Transverse colon (tissue), 4 donors: ENCODE results near the gene DTWD2. TPM values are rescaled to one million over a fixed set of nuclear protein-coding genes. Genes with fewer than 3 reads are reported as not detected.

Experiments
- DNase-seq: peaks from one replicate; pipeline ENCODE4 v3.0.0-alpha.2; 2019
- H3K27ac ChIP-seq, 4 donors: fragments of 200-600 bp; sonication (generic); 2 replicates each; pipeline ENCODE4 v1.5.1; 2016 to 2018; ENCODE audit warnings: inconsistent platforms in 4 of 4
- H3K27me3 ChIP-seq: fragments of 200-600 bp; sonication (generic); 2 replicates; pipeline ENCODE4 v1.5.1; 2017; ENCODE audit warnings: inconsistent platforms
- H3K36me3 ChIP-seq, 4 donors: fragments of 200-600 bp; sonication (generic); 2 replicates each; pipeline ENCODE4 v1.5.1; 2017 to 2019; ENCODE audit warnings: inconsistent platforms in 4 of 4
- H3K4me1 ChIP-seq, 4 donors: fragments of 200-600 bp; sonication (generic); 2 replicates each; pipeline ENCODE4 v1.5.1; 2017 to 2020; ENCODE audit warnings: inconsistent platforms in 4 of 4
- H3K4me3 ChIP-seq, 4 donors: fragments of 200-600 bp; sonication (generic); 1 replicate in 1 of 4; 2 replicates in 3 of 4; pipeline versions ENCODE4 v1.5.1 to v1.6.1; 2017 to 2019; ENCODE audit warnings: inconsistent platforms in 4 of 4
- H3K9me3 ChIP-seq, 2 donors: fragments of 200-600 bp; sonication (generic); 2 replicates each; pipeline ENCODE4 v1.5.1; 2017 to 2019; ENCODE audit warnings: inconsistent platforms in 2 of 2
- EP300 ChIP-seq: sonication (generic); formaldehyde crosslinking; IDR thresholded peaks from one replicate; pipeline ENCODE4 v1.6.1; 2017; ENCODE audit warnings: antibody characterized with exemption, low read depth
- POLR2A ChIP-seq: fragments of 450-650 bp; IDR thresholded peaks from one replicate; pipeline ENCODE4 v1.6.1; 2016; ENCODE audit warnings: antibody characterized with exemption, mild to moderate bottlenecking, moderate library complexity
- POLR2AphosphoS5 ChIP-seq, 3 donors: sonication (generic); formaldehyde crosslinking; IDR thresholded peaks; one replicate each; pipeline ENCODE4 v1.6.1; 2016; ENCODE audit warnings: antibody characterized with exemption in 3 of 3
- WGBS, 2 donors: methylation state at CpG; one replicate each; pipeline ENCODE4 v1.1.5; 2018; ENCODE audit warnings: low coverage in 1 of 2; 5-methylcytosine and 5-hydroxymethylcytosine counted together
- in situ Hi-C, 4 donors: fragments of 200-750 bp; cut with MboI; loops; one replicate each; pipeline versions ENCODE4 v1.15.0 to v1.15.1; 2017; ENCODE audit warnings: low sequenced_read_pairs in 3 of 4, low pct_ligation_motif_present in 1 of 4, low pct_unique_long_range_greater_than_20kb in 1 of 4
- intact Hi-C: fragments of 100-400 bp; cut with DNase I; formaldehyde crosslinking; loops from one replicate; pipeline ENCODE4 v1.15.1; 2023; ENCODE audit warnings: low total_unique reads
- total RNA-seq, 4 donors: library from RNA; depleted of rRNA; stranded (reverse); fragments of >200 nt; gene quantifications; one replicate each; pipeline ENCODE4 v1.1.0, GENCODE V29; 2016
- TF ChIP-seq, protein P1 (sequence below), 5 experiments: fragments of 200-600 bp in 3 of 5; fragments of 450-650 bp in 2 of 5; sonication (generic) in 3 of 5; IDR thresholded peaks; 1 replicate in 2 of 5; 2 replicates in 3 of 5; pipeline ENCODE4 v1.5.1; 2016 to 2017; ENCODE audit warnings: antibody characterized with exemption in 5 of 5, inconsistent platforms in 3 of 5, mild to moderate bottlenecking in 2 of 5, moderate library complexity in 1 of 5

Gene DTWD2
- total RNA-seq, 4 donors from 2014 or later = 13.1 to 34.0 (median 23.0) TPM

DNA sequence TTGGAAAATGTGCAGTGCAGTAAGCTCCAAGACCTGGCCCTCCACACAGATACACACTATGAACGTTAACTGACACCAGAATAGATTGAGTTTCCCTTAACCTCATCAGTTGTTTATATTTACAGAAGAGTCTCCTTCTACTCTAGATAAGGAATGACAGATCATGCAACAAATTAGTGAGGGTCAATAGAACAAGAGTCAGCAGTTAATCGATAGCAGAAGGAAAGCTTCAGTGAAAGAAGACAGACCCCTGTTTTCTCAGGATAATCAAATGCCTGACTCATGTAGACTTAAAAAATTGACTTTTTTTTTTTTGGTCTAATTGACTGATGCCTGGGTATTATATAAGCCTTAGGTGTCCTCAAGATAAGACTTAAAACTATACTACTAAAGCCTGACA lies 179.9 kb downstream of the DTWD2 start:
- in situ Hi-C loops = no loop called here
- H3K4me1 ChIP-seq = no peaks in the 10 kb centered on the region
- no peaks in the 10 kb centered on the region for H3K27me3 ChIP-seq
- intact Hi-C loops = no loop called here
- 65 to 69% methylated on average over 2 of the region's 2 CpGs for WGBS, 2 donors
- no peak for DNase-seq
- TF ChIP-seq, protein P1, sequence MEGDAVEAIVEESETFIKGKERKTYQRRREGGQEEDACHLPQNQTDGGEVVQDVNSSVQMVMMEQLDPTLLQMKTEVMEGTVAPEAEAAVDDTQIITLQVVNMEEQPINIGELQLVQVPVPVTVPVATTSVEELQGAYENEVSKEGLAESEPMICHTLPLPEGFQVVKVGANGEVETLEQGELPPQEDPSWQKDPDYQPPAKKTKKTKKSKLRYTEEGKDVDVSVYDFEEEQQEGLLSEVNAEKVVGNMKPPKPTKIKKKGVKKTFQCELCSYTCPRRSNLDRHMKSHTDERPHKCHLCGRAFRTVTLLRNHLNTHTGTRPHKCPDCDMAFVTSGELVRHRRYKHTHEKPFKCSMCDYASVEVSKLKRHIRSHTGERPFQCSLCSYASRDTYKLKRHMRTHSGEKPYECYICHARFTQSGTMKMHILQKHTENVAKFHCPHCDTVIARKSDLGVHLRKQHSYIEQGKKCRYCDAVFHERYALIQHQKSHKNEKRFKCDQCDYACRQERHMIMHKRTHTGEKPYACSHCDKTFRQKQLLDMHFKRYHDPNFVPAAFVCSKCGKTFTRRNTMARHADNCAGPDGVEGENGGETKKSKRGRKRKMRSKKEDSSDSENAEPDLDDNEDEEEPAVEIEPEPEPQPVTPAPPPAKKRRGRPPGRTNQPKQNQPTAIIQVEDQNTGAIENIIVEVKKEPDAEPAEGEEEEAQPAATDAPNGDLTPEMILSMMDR (IDR thresholded peaks at IDR 0.05) = no peak
- TF ChIP-seq EP300 (no peak), POLR2AphosphoS5 (IDR thresholded peaks at IDR 0.05) (no peak), POLR2A (no peak)
- no peaks in the 10 kb centered on the region for H3K36me3 ChIP-seq
- no peak overlapping the region for H3K27ac ChIP-seq
- H3K9me3 ChIP-seq = peaks cover 0 to 4% of the 10 kb centered on the region in 2 donors
- no peak overlapping the region for H3K4me3 ChIP-seq

DNA sequence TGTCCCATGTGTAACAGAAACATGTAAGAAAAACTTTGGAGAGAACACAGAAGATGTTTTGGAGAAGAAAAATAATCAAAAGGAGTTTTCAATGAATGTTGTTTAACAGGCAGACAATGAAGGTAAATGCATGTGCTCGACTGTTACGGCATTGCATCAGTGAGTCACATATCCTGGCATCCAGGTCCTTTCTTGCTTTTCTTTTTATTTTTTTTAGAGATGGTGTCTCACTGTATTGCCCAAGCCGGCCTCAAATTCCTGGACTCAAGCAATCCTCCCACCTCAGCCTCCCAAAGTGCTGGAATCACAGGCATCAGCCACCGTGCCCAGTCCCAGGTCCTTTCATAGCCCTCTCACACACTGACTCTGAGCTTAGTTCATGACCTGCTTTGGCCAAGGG lies 181.8 kb downstream of the DTWD2 start:
- no peak for TF ChIP-seq EP300
- no peak for TF ChIP-seq POLR2A
- no peak for TF ChIP-seq POLR2AphosphoS5 (IDR thresholded peaks at IDR 0.05)
- TF ChIP-seq, protein P1 (IDR thresholded peaks at IDR 0.05) = no peak
- WGBS, 2 donors = 90 to 92% methylated on average over 4 of the region's 4 CpGs
- intact Hi-C loops (no loop called here), in situ Hi-C loops (no loop called here)
- DNase-seq = no peak
- Histone ChIP-seq H3K9me3 (peaks cover 0 to 4% of the 10 kb centered on the region in 2 donors), H3K36me3 (no peaks in the 10 kb centered on the region), H3K27ac (no peak overlapping the region), H3K27me3 (no peaks in the 10 kb centered on the region), H3K4me1 (no peaks in the 10 kb centered on the region), H3K4me3 (no peak overlapping the region)

DNA sequence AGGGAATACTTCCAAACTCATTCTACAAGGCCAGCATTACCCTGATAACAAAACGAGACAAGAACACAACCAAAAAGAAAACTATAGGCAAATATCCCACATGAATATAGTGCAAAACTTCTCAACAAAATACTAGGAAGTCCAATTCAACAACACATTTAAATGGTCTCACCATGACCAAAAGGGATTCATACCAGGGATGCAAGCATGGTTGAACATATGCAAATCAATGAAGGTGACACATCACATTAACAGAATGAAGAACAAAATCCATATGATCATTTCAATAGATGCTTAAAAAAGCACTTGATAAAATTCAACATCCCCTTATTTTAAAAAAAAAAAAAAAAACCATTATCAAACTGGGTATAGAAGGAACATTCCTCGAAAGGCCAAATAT lies 186.0 kb downstream of the DTWD2 start:
- H3K9me3 ChIP-seq = no peaks in the 10 kb centered on the region
- H3K27ac ChIP-seq = no peak overlapping the region
- intact Hi-C loops (no loop called here), in situ Hi-C loops (no loop called here)
- no peaks in the 10 kb centered on the region for H3K27me3 ChIP-seq
- no peaks in the 10 kb centered on the region for H3K36me3 ChIP-seq
- H3K4me1 ChIP-seq = no peaks in the 10 kb centered on the region
- H3K4me3 ChIP-seq = no peak overlapping the region
- 73 to 88% methylated on average over 2 of the region's 2 CpGs for WGBS, 2 donors
- DNase-seq = no peak
- no peak for TF ChIP-seq EP300
- TF ChIP-seq POLR2AphosphoS5 (IDR thresholded peaks at IDR 0.05) = no peak
- TF ChIP-seq, protein P1 (IDR thresholded peaks at IDR 0.05) = no peak
- TF ChIP-seq POLR2A = no peak

DNA sequence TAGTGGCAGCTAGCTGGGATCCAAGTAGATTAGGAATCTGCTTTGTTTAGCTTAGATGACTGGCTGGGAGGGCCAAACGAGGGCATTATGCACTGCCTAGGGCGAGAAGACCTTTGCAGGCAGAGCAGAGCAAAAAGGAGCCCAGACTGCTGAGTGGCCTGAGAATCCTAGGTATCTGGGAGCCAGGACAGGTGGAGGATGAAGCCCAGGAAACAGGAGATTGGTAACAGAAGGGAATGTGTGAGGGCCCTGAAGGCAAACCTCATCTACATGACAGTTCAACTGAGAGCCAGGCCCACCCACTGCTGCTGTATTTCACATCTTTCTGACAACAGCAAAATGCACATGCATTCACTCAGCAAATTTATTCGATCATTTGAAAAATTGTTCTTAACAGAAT lies 192.3 kb downstream of the DTWD2 start:
- Histone ChIP-seq H3K4me3 (no peak overlapping the region), H3K27me3 (no peaks in the 10 kb centered on the region), H3K27ac (no peak overlapping the region), H3K36me3 (no peaks in the 10 kb centered on the region), H3K4me1 (peaks cover 0 to 8% (median 0%) of the 10 kb centered on the region in 4 donors), H3K9me3 (no peaks in the 10 kb centered on the region)
- no peak for DNase-seq
- TF ChIP-seq POLR2A (no peak), EP300 (no peak), POLR2AphosphoS5 (IDR thresholded peaks at IDR 0.05) (no peak)
- TF ChIP-seq, protein P1 (IDR thresholded peaks at IDR 0.05) = no peak
- intact Hi-C loops (no loop called here), in situ Hi-C loops (no loop called here)
- WGBS, 2 donors = 80 to 88% methylated on average over 1 to 3 of the region's 3 CpGs
